Measurements from ENCODE around the gene DENND2A. TPM values are rescaled to one million over a fixed set of nuclear protein-coding genes. Genes with fewer than 3 reads are reported as not detected.

DENND2A gene
- total and polyA plus RNA-seq, 2 donors (not counting 1 experiment from before 2014, with no cell fraction given) = 30.6 to 39.0 TPM

GRCh38 chr7:140497241-140497769 lies 143.3 kb downstream of the DENND2A start:
- no peak overlapping the region for H3K9ac ChIP-seq (ENCODE audit: insufficient read depth, low read length)
- no peak overlapping the region for H2AFZ ChIP-seq (ENCODE audit: low read length)
- TF ChIP-seq EZH2 (IDR thresholded peaks at IDR 0.05; ENCODE audit: low read length, missing control alignments) = no peak
- no peak for TF ChIP-seq CTCF (conservative IDR thresholded peaks at IDR 0.05 in 1 of 2, IDR thresholded peaks at IDR 0.05 in 1 of 2; ENCODE audit: low read depth in 1 of 2, low read length in 2 of 2)
- no peak overlapping the region for H3K4me2 ChIP-seq (ENCODE audit: extremely low read depth, insufficient read depth, low read length)
- no peaks in the 10 kb centered on the region for H3K79me2 ChIP-seq (ENCODE audit: control insufficient read depth, insufficient read depth, low read length)
- H3K4me3 ChIP-seq (replicated peaks in 1 of 4; ENCODE audit: control extremely low read depth in 1 of 4, insufficient read depth in 1 of 4, low read depth in 3 of 4, low read length in 4 of 4) = no peak overlapping the region
- no peaks in the 10 kb centered on the region for H4K20me1 ChIP-seq (ENCODE audit: control insufficient read depth, extremely low read depth, insufficient read depth, low read length)
- no peak overlapping the region for H3K27ac ChIP-seq (ENCODE audit: insufficient read depth, low read length)
- no peaks in the 10 kb centered on the region for H3K27me3 ChIP-seq (ENCODE audit: control insufficient read depth, insufficient read depth, low read length)
- no peaks in the 10 kb centered on the region for H3K4me1 ChIP-seq (ENCODE audit: control insufficient read depth, extremely low read depth, insufficient read depth, low read length)
- no peak for DNase-seq (ENCODE audit: low read depth in 2 of 2)
- H3K9me3 ChIP-seq (ENCODE audit: control insufficient read depth, insufficient read depth, low read depth, low read length) = no peaks in the 10 kb centered on the region
- H3K36me3 ChIP-seq (ENCODE audit: control insufficient read depth, insufficient read depth, low read length) = no peaks in the 10 kb centered on the region

- DNase-seq (ENCODE audit: low read depth in 2 of 2) = no peak
- Histone ChIP-seq H3K4me3 (replicated peaks in 1 of 4; ENCODE audit: control extremely low read depth in 1 of 4, insufficient read depth in 1 of 4, low read depth in 3 of 4, low read length in 4 of 4) (no peak overlapping the region), H3K9ac (ENCODE audit: insufficient read depth, low read length) (no peak overlapping the region), H3K9me3 (ENCODE audit: control insufficient read depth, insufficient read depth, low read depth, low read length) (no peaks in the 10 kb centered on the region), H2AFZ (ENCODE audit: low read length) (no peak overlapping the region), H3K4me1 (ENCODE audit: control insufficient read depth, extremely low read depth, insufficient read depth, low read length) (no peaks in the 10 kb centered on the region), H3K27me3 (ENCODE audit: control insufficient read depth, insufficient read depth, low read length) (no peaks in the 10 kb centered on the region), H3K36me3 (ENCODE audit: control insufficient read depth, insufficient read depth, low read length) (no peaks in the 10 kb centered on the region), H4K20me1 (ENCODE audit: control insufficient read depth, extremely low read depth, insufficient read depth, low read length) (no peaks in the 10 kb centered on the region), H3K27ac (ENCODE audit: insufficient read depth, low read length) (no peak overlapping the region), H3K79me2 (ENCODE audit: control insufficient read depth, insufficient read depth, low read length) (no peaks in the 10 kb centered on the region), H3K4me2 (ENCODE audit: extremely low read depth, insufficient read depth, low read length) (no peak overlapping the region)
- TF ChIP-seq EZH2 (IDR thresholded peaks at IDR 0.05; ENCODE audit: low read length, missing control alignments) = no peak
- TF ChIP-seq CTCF (conservative IDR thresholded peaks at IDR 0.05 in 1 of 2, IDR thresholded peaks at IDR 0.05 in 1 of 2; ENCODE audit: low read depth in 1 of 2, low read length in 2 of 2) = no peak
These were observed 145.0 kb downstream of the DENND2A start for GRCh38 chr7:140495514-140496097.

GRCh38 chr7:140494867-140495266 lies 145.7 kb downstream of the DENND2A start:
- Histone ChIP-seq H3K36me3 (ENCODE audit: control insufficient read depth, insufficient read depth, low read length) (no peaks in the 10 kb centered on the region), H3K27ac (ENCODE audit: insufficient read depth, low read length) (no peak overlapping the region), H3K27me3 (ENCODE audit: control insufficient read depth, insufficient read depth, low read length) (no peaks in the 10 kb centered on the region), H3K79me2 (ENCODE audit: control insufficient read depth, insufficient read depth, low read length) (no peaks in the 10 kb centered on the region), H4K20me1 (ENCODE audit: control insufficient read depth, extremely low read depth, insufficient read depth, low read length) (no peaks in the 10 kb centered on the region), H3K9ac (ENCODE audit: insufficient read depth, low read length) (no peak overlapping the region), H3K4me3 (replicated peaks in 1 of 4; ENCODE audit: control extremely low read depth in 1 of 4, insufficient read depth in 1 of 4, low read depth in 3 of 4, low read length in 4 of 4) (no peak overlapping the region), H2AFZ (ENCODE audit: low read length) (no peak overlapping the region), H3K9me3 (ENCODE audit: control insufficient read depth, insufficient read depth, low read depth, low read length) (no peaks in the 10 kb centered on the region), H3K4me1 (ENCODE audit: control insufficient read depth, extremely low read depth, insufficient read depth, low read length) (no peaks in the 10 kb centered on the region), H3K4me2 (ENCODE audit: extremely low read depth, insufficient read depth, low read length) (no peak overlapping the region)
- TF ChIP-seq CTCF (conservative IDR thresholded peaks at IDR 0.05 in 1 of 2, IDR thresholded peaks at IDR 0.05 in 1 of 2; ENCODE audit: low read depth in 1 of 2, low read length in 2 of 2) = no peak
- no peak for TF ChIP-seq EZH2 (IDR thresholded peaks at IDR 0.05; ENCODE audit: low read length, missing control alignments)
- no peak for DNase-seq (ENCODE audit: low read depth in 2 of 2)

Data from fibroblast of lung (primary cell).